Testis (tissue), 3 donors: Measurements from ENCODE around the gene LFNG. TPM values are rescaled to one million over a fixed set of nuclear protein-coding genes. Genes with fewer than 3 reads are reported as not detected.

Source experiments
- DNase-seq: peaks from one replicate; pipeline ENCODE4 v3.0.0-alpha.2; 2019
- H3K27ac ChIP-seq, 2 donors: fragments of 200-600 bp; sonication (generic); one replicate each; pipeline ENCODE4 v1.5.1; 2019
- H3K27me3 ChIP-seq: fragments of 200-600 bp; sonication (generic); one replicate; pipeline ENCODE4 v1.5.1; 2019
- H3K36me3 ChIP-seq: fragments of 200-600 bp; sonication (generic); one replicate; pipeline ENCODE4 v1.5.1; 2017; ENCODE audit warnings: low read depth; ENCODE audit errors: missing control alignments
- H3K4me1 ChIP-seq: fragments of 200-600 bp; sonication (generic); one replicate; pipeline ENCODE4 v1.5.1; 2019
- H3K4me3 ChIP-seq, 2 donors: fragments of 200-600 bp; sonication (generic); one replicate each; pipeline ENCODE4 v1.5.1; 2017 to 2019
- H3K9me3 ChIP-seq: fragments of 200-600 bp; sonication (generic); one replicate; pipeline ENCODE4 v1.5.1; 2017
- CTCF ChIP-seq, 3 experiments: fragments of 450-650 bp in 2 of 3; fragments of 200-600 bp in 1 of 3; sonication (generic) in 1 of 3; IDR thresholded peaks; one replicate each; pipeline ENCODE4 v1.5.1; 2016 to 2019; ENCODE audit warnings: antibody characterized with exemption in 3 of 3, mild to moderate bottlenecking in 2 of 3, moderate library complexity in 1 of 3
- POLR2A ChIP-seq: fragments of 450-650 bp; IDR thresholded peaks from one replicate; pipeline ENCODE4 v1.6.1; 2017; ENCODE audit warnings: antibody characterized with exemption, mild to moderate bottlenecking, moderate library complexity
- WGBS, 2 donors: methylation state at CpG; one replicate each; pipeline ENCODE4 v1.1.5; 2018; 5-methylcytosine and 5-hydroxymethylcytosine counted together
- intact Hi-C: fragments of 100-400 bp; cut with DNase I; formaldehyde crosslinking; loops from one replicate; pipeline ENCODE4 v1.15.1; 2023; ENCODE audit warnings: low total_unique reads
- polyA plus RNA-seq: library from polyadenylated mRNA; stranded (reverse); fragments of 350-450 nt; fragmentation: Illumina TruSeq; extraction: RNeasy Lipid Tissue Mini Kit (QIAGEN cat#74804); gene quantifications from one replicate; pipeline ENCODE4 v1.2.3, GENCODE V29; 2014; ENCODE audit warnings: low read depth, low replicate concordance; ENCODE audit not compliant: insufficient read depth
- total RNA-seq, 2 donors: library from RNA; depleted of rRNA; stranded (reverse); fragments of >200 nt; gene quantifications; one replicate each; pipeline ENCODE4 v1.2.3, GENCODE V29; 2016

LFNG gene
- total and polyA plus RNA-seq, 3 donors from 2014 or later: 10.1 to 34.1 (median 18.3) TPM

- DNase-seq: no peak
- H3K36me3 ChIP-seq: no peaks in the 10 kb centered on the region
- no peaks in the 10 kb centered on the region for H3K9me3 ChIP-seq
- H3K27ac ChIP-seq: no peak overlapping the region
- TF ChIP-seq POLR2A: no peak
- TF ChIP-seq CTCF (IDR thresholded peaks at IDR 0.05): no peak
- peaks cover 23% of the 10 kb centered on the region for H3K4me1 ChIP-seq
- intact Hi-C loops: no loop called here
- WGBS, 2 donors: 85 to 90% methylated on average over 8 to 10 of the region's 10 CpGs
- H3K27me3 ChIP-seq: no peaks in the 10 kb centered on the region
- no peak overlapping the region for H3K4me3 ChIP-seq
Measured at GRCh38 chr7:2482725-2483451, 36.7 kb upstream of the LFNG start.

GRCh38 chr7:2483494-2483893, 36.1 kb upstream of the LFNG start:
- no peak for TF ChIP-seq CTCF (IDR thresholded peaks at IDR 0.05)
- no peak for TF ChIP-seq POLR2A
- 76 to 77% methylated on average over 5 of the region's 5 CpGs for WGBS, 2 donors
- H3K27me3 ChIP-seq: no peaks in the 10 kb centered on the region

GRCh38 chr7:2484868-2485267, 34.7 kb upstream of the LFNG start:
- no peak overlapping the region for H3K27ac ChIP-seq
- WGBS, 2 donors: 82 to 90% methylated on average over 12 of the region's 12 CpGs
- DNase-seq: no peak
- TF ChIP-seq CTCF (IDR thresholded peaks at IDR 0.05) (no peak), POLR2A (no peak)
- H3K9me3 ChIP-seq: no peaks in the 10 kb centered on the region
- no peaks in the 10 kb centered on the region for H3K36me3 ChIP-seq
- H3K4me1 ChIP-seq: peaks cover 27% of the 10 kb centered on the region
- H3K27me3 ChIP-seq: no peaks in the 10 kb centered on the region
- no peak overlapping the region for H3K4me3 ChIP-seq
- intact Hi-C loops: no loop called here

More at GRCh38 chr7:2483494-2483893, 36.1 kb upstream of the LFNG start:
- DNase-seq: no peak
- Histone ChIP-seq H3K4me3 (no peak overlapping the region), H3K27ac (no peak overlapping the region), H3K9me3 (no peaks in the 10 kb centered on the region), H3K4me1 (peaks cover 23% of the 10 kb centered on the region), H3K36me3 (no peaks in the 10 kb centered on the region)
- intact Hi-C loops: no loop called here

- H3K9me3 ChIP-seq: no peaks in the 10 kb centered on the region
- WGBS, 2 donors: 42 to 43% methylated on average over 5 to 14 of the region's 14 CpGs
- H3K4me3 ChIP-seq: no peak overlapping the region
- intact Hi-C loops: no loop called here
- peak; percentile 70 for DNase-seq
- peak overlapping the region; percentile 44 to 77 for H3K27ac ChIP-seq
- no peaks in the 10 kb centered on the region for H3K27me3 ChIP-seq
- H3K4me1 ChIP-seq: peaks cover 33% of the 10 kb centered on the region
- no peak for TF ChIP-seq CTCF (IDR thresholded peaks at IDR 0.05)
- TF ChIP-seq POLR2A: no peak
- no peaks in the 10 kb centered on the region for H3K36me3 ChIP-seq
Measured at GRCh38 chr7:2487586-2488271, 31.8 kb upstream of the LFNG start.
